RCC 7860 (cell line): ENCODE measurements around the gene ABCG5.

Experiments used
- DNase-seq: peaks from one replicate; pipeline ENCODE4 v3.0.0-alpha.2; 2015; ENCODE audit warnings: low spot score
- FAIRE-seq: peaks from 2 replicates; lab custom pipeline; 2012; peaks lifted over from hg19 to GRCh38; lab: Jason Lieb, UNC

ABCG5 gene

DNA sequence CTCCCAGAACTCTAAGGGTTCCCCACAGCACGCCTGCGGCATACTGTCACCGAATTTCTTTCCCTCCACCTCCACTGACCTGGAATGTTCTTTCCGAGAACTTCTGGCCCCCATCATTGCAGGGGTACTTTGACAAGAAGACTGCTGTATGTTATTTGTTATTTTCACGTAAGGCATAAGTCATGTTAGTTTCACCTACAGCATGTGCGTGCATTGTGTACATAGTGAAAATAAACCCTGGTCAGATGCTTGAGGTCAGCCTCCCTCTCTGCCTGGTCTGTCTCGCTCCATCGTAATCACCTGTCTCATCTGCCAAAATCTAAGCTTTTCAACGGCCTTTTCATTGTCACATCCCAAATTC, 4.2 kb upstream of the ABCG5 start:
- DNase-seq (no peak), FAIRE-seq (no peak)

- FAIRE-seq (no peak), DNase-seq (no peak)
Measured at GRCh38 chr2:43841949-43842865, 3.6 kb upstream of the ABCG5 start.

DNA sequence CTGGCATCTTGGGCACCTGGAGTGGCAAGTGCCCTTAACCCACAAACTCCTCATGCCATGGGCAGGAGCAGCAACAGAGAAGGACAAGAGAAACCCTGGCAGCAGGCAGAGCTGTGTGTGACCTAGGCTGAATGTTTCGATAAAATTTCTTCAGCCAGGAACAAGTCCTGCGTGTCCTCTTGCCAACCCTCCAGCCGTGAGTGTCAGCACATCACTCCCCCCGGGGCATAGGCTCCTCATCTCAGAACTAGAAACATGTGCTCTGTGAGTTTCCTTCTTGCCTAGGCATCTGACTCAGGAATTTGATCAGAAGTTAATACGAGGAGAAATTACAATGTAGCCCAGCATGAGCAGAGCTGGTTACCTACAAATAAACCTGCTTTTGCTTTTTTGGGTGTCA, 2.3 kb upstream of the ABCG5 start:
- no peak for FAIRE-seq
- no peak for DNase-seq

- no peak for FAIRE-seq
- DNase-seq, result no peak
Measured at GRCh38 chr2:43839776-43840564, 1.3 kb upstream of the ABCG5 start.

- no peak for FAIRE-seq
- no peak for DNase-seq
Measured at GRCh38 chr2:43837831-43838559, 644 bp downstream of the ABCG5 start.

DNA sequence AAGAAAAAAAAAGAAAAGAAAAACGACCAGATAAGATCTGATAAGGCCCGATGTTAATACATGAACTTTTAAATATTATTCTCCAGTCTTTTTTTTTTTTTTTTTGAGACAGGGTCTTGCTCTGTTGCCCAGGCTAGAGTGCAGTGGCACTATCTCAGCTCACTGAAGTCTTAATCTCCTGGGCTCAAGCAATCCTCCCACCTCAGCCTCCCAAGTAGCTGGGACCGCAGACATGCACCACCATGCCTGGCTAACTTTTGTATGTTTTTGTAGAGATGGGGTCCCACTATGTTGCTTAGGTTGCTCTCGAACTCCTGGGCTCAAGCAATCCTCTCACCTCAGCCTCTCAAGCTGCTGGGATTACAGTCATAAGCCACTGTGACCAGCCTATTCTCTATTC, 1.6 kb downstream of the ABCG5 start:
- no peak for DNase-seq
- no peak for FAIRE-seq

DNA sequence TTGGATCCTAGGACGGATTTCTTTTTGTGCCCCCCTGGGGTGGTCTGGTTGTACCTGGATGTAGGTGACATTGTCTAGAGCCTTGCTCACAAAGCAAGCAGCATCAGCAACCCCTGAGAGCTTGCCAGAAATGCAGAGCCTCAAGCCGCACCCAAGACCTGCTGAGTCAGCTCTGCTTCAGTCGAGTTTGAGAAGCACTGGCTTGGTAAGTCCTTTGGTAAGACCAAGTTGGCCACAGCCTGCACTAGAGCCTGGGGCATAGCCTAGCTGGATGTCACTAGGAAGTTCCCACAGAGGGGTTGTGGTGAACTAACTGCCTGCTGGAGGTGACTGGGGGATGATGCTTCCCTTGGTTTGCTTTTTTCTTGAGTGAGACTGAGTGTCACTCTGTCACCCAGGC, 6.2 kb downstream of the ABCG5 start:
- DNase-seq, result no peak
- FAIRE-seq, result no peak

DNA sequence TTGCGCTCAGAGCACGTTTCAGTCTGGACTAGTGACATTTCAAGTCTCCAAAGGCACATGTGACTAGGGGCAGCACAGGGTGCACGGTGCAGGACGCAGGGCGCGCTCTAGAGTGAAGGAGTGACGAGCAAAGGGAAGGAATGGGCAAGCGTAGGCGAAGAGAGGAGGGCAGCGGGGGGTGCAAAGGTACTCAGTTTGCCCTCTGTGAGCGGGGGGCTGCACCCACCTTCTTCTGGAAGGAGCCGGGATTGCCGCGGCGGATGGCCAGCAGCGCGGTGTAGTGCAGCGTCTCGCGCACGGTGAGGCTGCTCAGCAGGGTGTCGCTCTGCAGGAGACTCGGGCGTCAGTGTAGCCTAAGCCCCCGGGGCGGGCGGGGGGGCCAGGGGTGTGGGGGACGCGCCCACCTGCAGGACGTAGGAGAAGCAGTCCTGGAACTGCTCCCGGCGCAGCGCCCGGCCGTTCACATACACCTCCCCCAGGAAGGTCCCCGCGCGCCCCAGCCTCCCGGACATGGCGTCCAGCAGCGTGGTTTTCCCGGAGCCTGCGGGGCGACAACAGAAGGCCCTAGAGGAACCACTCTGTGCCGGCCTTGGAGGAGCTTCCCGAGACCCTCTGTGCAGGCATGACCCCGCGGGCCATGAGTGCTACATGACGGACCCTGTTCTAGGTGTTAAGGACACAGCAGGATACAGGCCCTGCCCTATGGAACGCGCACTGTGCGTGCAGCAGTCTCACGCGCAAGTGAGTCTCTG, 6.9 kb downstream of the ABCG5 start:
- FAIRE-seq (no peak), DNase-seq (no peak)

DNA sequence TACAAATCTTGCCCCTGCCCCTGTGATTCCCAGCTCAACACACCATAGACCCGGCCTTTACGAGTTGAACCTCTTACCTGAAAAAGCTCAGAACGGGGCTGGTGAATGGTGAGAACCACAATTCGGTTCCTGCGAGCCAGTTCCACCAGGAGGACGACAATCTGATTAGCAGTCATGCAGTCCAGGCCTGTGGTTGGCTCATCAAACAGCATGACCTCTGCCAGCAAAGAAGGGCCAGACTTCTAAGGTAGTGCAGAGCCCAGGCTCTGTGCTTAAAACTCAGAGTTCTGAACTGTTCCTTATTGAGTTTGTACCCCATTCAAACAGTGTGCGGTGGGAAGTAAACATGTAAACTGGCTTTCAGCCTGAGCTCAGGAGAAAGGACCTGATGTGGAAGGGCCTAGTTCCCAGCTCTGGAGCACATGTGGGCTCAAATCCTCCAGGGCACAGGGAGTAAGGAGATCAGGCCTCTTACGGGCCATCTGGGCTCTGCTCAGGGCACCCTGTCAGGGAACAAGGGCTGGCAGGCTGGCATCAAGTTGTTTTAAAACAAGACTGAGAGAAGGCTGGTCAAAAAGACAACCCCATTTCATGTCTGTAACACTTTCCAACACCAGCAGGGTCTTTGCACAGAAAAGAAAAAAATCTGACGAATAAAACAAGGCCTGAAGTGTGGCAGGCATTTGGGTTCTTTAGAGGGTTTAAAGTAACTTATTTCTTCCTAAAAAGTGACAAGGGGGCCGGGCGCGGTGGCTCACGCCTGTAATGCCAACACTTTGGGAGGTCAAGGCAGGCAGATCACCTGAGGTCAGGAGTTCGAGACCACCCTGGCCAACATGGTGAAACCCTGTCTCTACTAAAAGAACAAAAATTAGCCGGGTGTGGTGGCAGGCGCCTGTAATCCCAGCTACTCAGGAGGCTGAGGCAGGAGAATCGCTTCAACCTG, 12.1 kb downstream of the ABCG5 start:
- DNase-seq (no peak), FAIRE-seq (no peak)

DNA sequence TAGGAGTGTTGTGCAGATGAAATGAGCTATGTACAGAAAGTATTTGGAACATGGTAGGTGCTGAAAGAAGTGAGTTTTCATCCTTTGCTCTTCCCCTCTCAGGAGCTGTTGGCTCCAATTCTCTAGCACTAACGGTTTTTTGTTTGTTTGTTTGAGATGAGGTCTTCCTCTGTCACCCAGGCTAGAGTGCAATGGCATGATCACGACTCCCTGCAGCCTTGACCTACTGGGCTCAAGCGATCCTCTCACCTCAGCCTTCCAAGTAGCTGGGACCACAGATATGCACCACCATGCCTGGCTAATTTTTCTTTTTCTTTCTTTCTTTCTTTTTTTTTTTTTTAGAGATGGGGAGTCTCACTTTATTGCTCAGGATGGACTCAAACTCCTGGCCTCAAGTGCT, 12.8 kb downstream of the ABCG5 start:
- FAIRE-seq (no peak), DNase-seq (no peak)

DNA sequence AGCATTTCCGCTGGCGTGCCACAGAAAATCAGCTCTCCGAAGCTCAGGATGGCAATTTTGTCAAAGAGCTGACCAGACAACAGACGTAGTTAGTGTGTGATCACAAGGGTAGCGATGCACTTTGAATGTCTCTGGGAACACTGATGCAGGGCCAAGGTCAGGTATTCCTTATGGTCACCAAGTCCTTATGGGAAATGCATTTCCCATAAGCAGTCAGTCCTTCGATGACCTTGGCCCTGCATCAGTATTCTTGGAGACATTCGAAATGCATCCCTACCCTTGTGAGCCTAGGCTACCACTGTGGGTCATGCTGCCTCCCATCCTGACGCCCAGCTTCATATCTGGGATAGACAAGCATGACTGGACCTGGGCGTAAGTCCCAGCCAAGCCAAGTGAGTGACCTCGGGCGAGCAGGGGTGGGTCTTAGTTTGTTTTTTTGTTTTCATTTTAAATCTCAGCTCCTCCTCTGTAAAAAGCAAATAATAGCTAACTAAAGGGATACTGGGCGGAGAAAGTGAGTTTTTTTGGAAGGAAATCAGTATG, 13.6 kb downstream of the ABCG5 start:
- FAIRE-seq, result no peak
- DNase-seq, result no peak

DNA sequence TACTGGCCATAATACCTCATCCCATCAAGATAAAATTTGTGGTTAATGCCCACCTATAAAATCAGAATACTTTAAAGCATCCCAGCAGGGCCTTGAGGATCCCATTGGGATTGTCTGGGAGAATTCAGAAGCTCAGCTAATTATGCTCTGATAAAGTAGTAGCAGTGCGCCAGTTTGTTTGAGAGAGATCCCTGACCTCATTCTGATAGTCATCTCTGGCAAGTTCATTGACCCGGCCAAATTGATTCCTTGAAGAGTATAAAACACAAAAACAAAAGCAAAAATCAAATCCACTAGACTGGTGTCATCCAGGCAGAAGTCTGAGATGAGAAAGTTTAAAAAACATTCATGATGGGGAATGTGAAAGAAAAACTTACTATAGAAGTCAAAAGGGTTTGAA, 14.1 kb downstream of the ABCG5 start:
- no peak for DNase-seq
- no peak for FAIRE-seq

DNA sequence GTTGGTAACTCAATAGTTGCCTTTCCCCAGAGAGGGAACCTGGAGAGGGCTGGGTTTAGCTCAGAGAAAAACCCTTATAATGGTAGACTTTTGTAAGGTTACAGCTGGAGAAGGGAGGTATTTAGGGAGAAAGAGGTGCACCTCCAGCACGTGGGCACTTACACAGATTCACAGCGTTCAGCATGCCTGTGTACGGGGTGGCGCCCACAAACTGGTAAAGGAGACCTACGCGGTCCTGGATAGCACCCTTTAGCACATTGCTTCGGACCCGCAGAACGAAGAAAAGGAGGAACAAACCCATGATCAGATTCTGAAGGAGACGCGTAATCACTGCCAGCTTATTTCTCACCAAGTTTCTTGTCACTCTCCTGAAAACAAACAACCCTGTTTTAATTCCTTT, 14.9 kb downstream of the ABCG5 start:
- FAIRE-seq (no peak), DNase-seq (no peak)

DNA sequence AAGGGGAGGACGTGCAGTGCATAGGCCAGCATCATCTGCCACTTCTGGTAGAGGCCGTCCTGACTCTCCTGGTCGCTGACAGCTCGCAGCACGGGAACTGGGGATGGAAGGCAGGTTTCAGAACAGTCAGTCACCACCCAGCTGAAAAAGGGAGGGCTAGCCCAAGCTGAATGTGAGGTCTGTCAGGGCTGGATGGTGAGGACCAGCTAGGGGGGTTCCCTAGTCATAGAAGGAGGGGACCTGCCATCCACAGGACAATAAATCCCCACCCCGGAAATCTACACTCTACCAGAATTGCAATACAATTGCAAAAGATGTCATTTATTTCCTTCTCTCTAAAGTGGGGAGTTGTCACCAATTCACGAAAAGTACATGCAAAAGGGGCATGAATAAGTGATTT, 15.8 kb downstream of the ABCG5 start:
- FAIRE-seq (no peak), DNase-seq (no peak)

DNA sequence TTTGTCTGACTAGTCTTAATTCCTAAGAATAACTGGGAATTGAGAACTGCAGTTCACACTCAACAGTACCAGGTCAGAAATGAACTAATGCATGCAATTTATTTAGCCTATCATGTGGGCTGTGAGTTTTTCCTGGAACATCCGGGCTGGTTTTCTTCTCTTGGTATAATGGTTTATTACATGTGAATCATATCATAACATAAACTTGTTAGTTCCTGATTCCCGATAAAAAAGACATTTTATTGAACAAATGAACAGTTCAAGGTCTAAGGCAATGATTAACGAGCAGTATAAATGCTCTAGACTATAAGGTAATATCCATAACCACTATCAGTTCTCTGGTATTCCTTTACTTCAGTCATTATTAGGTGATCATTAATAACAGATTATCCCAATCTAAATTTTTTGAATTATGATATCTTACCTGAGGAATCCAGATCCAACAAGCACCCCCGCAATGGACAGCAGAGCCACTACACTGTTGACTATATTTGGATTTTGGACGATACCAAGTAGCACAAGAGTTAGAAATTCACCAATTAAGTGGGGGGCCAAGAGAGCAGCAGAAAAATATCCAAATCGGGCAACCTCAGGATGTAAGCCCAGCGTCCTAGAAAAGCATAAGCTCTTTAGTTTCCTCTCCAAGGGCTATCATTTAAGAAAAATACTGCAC, 19.0 kb downstream of the ABCG5 start:
- DNase-seq, result no peak
- FAIRE-seq, result no peak

GRCh38 chr2:43818761-43819160, 19.9 kb downstream of the ABCG5 start:
- no peak for DNase-seq
- FAIRE-seq, result peak; percentile 35

DNA sequence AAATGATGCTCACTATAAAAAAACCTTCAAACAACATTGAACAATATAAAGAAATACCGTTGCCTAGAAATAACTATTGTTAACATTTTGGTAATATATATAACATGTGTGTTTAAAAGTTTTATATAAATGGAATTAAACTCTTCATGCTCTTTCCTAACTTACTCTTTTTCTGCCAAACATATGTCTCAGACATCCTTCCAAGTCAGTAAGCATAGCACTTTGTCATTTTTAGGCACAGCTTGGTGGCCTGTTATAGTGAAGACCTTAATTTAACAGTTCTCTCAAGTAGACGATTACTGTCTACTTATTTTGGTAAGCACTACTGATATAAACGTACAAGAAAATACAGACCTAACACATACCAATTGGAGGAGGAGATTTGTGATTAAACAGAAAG, 23.9 kb downstream of the ABCG5 start:
- FAIRE-seq (no peak), DNase-seq (no peak)

- FAIRE-seq (no peak), DNase-seq (no peak)
Measured at GRCh38 chr2:43812947-43813346, 25.7 kb downstream of the ABCG5 start.

- no peak for FAIRE-seq
- no peak for DNase-seq
Measured at GRCh38 chr2:43812006-43812405, 26.6 kb downstream of the ABCG5 start.
